Measurements from ENCODE around the gene NTM. TPM values are rescaled to one million over a fixed set of nuclear protein-coding genes. Genes with fewer than 3 reads are reported as not detected.

Gene NTM
- total and polyA plus RNA-seq, 2 of the 8 experiments (the other 6 are each of a cell fraction or from before 2014, with no cell fraction given): 13.4 to 20.0 TPM

- Histone ChIP-seq H3K4me1 (replicated peaks in 1 of 4; ENCODE audit: control insufficient read depth in 3 of 4, insufficient read depth in 4 of 4, low read length in 3 of 4) (peaks cover 2 to 14% (median 8%) of the 10 kb centered on the region in 4 experiments; a peak in 5 of 7 replicates), H3K23ac (ENCODE audit: insufficient read length) (no peak overlapping the region), H3K79me2 (ENCODE audit: control insufficient read depth in 1 of 2, insufficient read depth in 2 of 2, low read length in 2 of 2) (no peaks in the 10 kb centered on the region), H3K9ac (replicated peaks in 1 of 4; ENCODE audit: extremely low read depth in 1 of 4, low read depth in 3 of 4, low read length in 3 of 4) (no peak overlapping the region), H3K27ac (ENCODE audit: low read depth, low read length) (no peak overlapping the region), H3K4ac (replicated peaks; ENCODE audit: insufficient read length, low read depth, low read length) (no peak overlapping the region), H4K20me1 (replicated peaks in 1 of 2; ENCODE audit: control insufficient read depth in 1 of 2, insufficient read depth in 2 of 2, low read length in 2 of 2) (no peaks in the 10 kb centered on the region), H3K4me2 (ENCODE audit: insufficient read depth in 1 of 2, low read depth in 2 of 2, low read length in 2 of 2) (no peak overlapping the region), H2BK12ac (ENCODE audit: low read depth, low read length) (no peak overlapping the region), H2BK120ac (replicated peaks; ENCODE audit: low read depth, low read length) (no peak overlapping the region), H3K9me3 (ENCODE audit: insufficient read depth in 2 of 2, low read depth in 1 of 2, low read length in 1 of 2) (no peaks in the 10 kb centered on the region), H3K23me2 (ENCODE audit: low read depth, low read length) (no peaks in the 10 kb centered on the region), H2AFZ (ENCODE audit: low read length) (no peak overlapping the region), H4K5ac (ENCODE audit: insufficient read length, low read depth, low read length) (no peak overlapping the region), H3K36me3 (ENCODE audit: control insufficient read depth in 2 of 4, insufficient read depth in 4 of 4, low read length in 3 of 4) (no peaks in the 10 kb centered on the region), H3K79me1 (ENCODE audit: low read depth, low read length) (no peaks in the 10 kb centered on the region), H2BK5ac (ENCODE audit: low read depth, low read length) (no peak overlapping the region), H3K4me3 (ENCODE audit: extremely low read depth in 1 of 4, insufficient read depth in 2 of 4, low read depth in 3 of 4, low read length in 4 of 4) (no peak overlapping the region), H3K56ac (replicated peaks; ENCODE audit: insufficient read length, low read depth, low read length) (no peak overlapping the region), H2BK20ac (ENCODE audit: low read length) (no peak overlapping the region), H2AK5ac (ENCODE audit: low read depth, low read length) (no peak overlapping the region; the same call in 1 of the 2 replicates), H2BK15ac (ENCODE audit: low read length) (no peak overlapping the region), H3K27me3 (replicated peaks in 1 of 4; ENCODE audit: control insufficient read depth in 3 of 4, extremely low read depth in 1 of 4, insufficient read depth in 3 of 4, low read length in 3 of 4) (no peaks in the 10 kb centered on the region; a peak in 1 of 7 replicates), H3K14ac (ENCODE audit: insufficient read length) (no peak overlapping the region), H3K18ac (ENCODE audit: extremely low read depth, low read length) (no peak overlapping the region), H4K8ac (ENCODE audit: extremely low read depth, insufficient read depth, low read length) (no peak overlapping the region), H4K91ac (replicated peaks; ENCODE audit: insufficient read length, low read length) (no peak overlapping the region)
- POLR2A ChIA-PET (ENCODE audit: partially characterized antibody): interaction anchor here (1.2 kb wide), 1 partner anchor 31 kb away, joined by 3 read pairs; no protein-coding TSS in a partner anchor
- no peak for DNase-seq (ENCODE audit: low read depth in 1 of 2, low spot score in 2 of 2)
- WGBS, 2 experiments (ENCODE audit: extremely low coverage in 1 of 2, insufficient coverage in 1 of 2, insufficient read length in 1 of 2, insufficient replicate concordance in 2 of 2, low coverage in 1 of 2, low lambda C conversion rate in 2 of 2, missing lambda C conversion rate in 1 of 2): 28% methylated on average over 4 of the region's 4 CpGs; no CpG with 5 or more reads in 1 of the 2 experiments
- peak; percentile 65 for FAIRE-seq
- CTCF ChIA-PET (ENCODE audit: partially characterized antibody): interaction anchor here (1.1 to 1.5 kb wide), 2 partner anchors 19 to 125 kb away, joined by 3 to 5 read pairs; no protein-coding TSS in a partner anchor
- TF ChIP-seq CTBP2 (IDR thresholded peaks at IDR 0.05; ENCODE audit: borderline replicate concordance, insufficient read depth, insufficient read length, low read length): no peak
- no peak for TF ChIP-seq SUZ12 (IDR thresholded peaks at IDR 0.05; ENCODE audit: low read length)
- no peak for TF ChIP-seq GABPA (IDR thresholded peaks at IDR 0.05; ENCODE audit: borderline replicate concordance, insufficient read depth, low read length)
- no peak for TF ChIP-seq BRCA1 (IDR thresholded peaks at IDR 0.05; ENCODE audit: low read depth, low read length)
- TF ChIP-seq TBP (IDR thresholded peaks at IDR 0.05; ENCODE audit: low read depth, low read length): no peak
- no peak for TF ChIP-seq ZNF274 (IDR thresholded peaks at IDR 0.05; ENCODE audit: borderline replicate concordance, extremely low read depth, low read length)
- TF ChIP-seq SP4 (IDR thresholded peaks at IDR 0.05; ENCODE audit: low read length): no peak
- TF ChIP-seq CREB1 (IDR thresholded peaks at IDR 0.05): no peak
- no peak for TF ChIP-seq CBX5 (IDR thresholded peaks at IDR 0.05; ENCODE audit: low read depth, low read length)
- no peak for TF ChIP-seq HDAC2 (IDR thresholded peaks at IDR 0.05; ENCODE audit: borderline replicate concordance in 1 of 2, low read depth in 2 of 2, low read length in 2 of 2)
- TF ChIP-seq POU5F1 (IDR thresholded peaks at IDR 0.05; ENCODE audit: low read depth, low read length): no peak
- TF ChIP-seq HDAC6 (IDR thresholded peaks at IDR 0.05; ENCODE audit: low read depth, low read length): no peak
- TF ChIP-seq SAP30 (IDR thresholded peaks at IDR 0.05; ENCODE audit: insufficient read depth, insufficient replicate concordance, low read length): no peak
- TF ChIP-seq SP1 (IDR thresholded peaks at IDR 0.05; ENCODE audit: low read depth, low read length): no peak
- no peak for TF ChIP-seq RXRA (IDR thresholded peaks at IDR 0.05; ENCODE audit: insufficient read depth, low read depth, low read length)
Measured at GRCh38 chr11:132008872-132009271, 638.5 kb downstream of the NTM start.
